GM06990 (cell line): Measurements from ENCODE around the gene STK10.
A peak's percentile ranks its signal among the peaks of the same experiment; 100 is the strongest.

Source experiments
- DNase-seq: peaks from one replicate; pipeline ENCODE4 v3.0.0-alpha.2; 2011; ENCODE audit not compliant: insufficient read length; ENCODE audit errors: extremely low read depth
- H3K27me3 ChIP-seq: replicated peaks from 2 replicates; pipeline ENCODE4 v1.6.0; 2011; ENCODE audit warnings: low read length; ENCODE audit not compliant: control insufficient read depth, insufficient read depth
- H3K36me3 ChIP-seq: 2 replicates; pipeline ENCODE4 v1.5.1; 2011; ENCODE audit warnings: low read length; ENCODE audit not compliant: control insufficient read depth, insufficient read depth
- H3K4me3 ChIP-seq: replicated peaks from 2 replicates; pipeline ENCODE4 v1.5.1; 2011; ENCODE audit warnings: low read depth, mild to moderate bottlenecking, control low read depth, low read length
- CTCF ChIP-seq: IDR thresholded peaks from 2 replicates; pipeline ENCODE4 v1.5.1; 2011; ENCODE audit warnings: low read length, control low read depth, mild to moderate bottlenecking, inconsistent platforms; ENCODE audit not compliant: insufficient read depth, poor library complexity, severe bottlenecking

STK10 gene

GRCh38 chr5:172111852-172112225 is 76.2 kb downstream of the STK10 start:
- no peaks in the 10 kb centered on the region for H3K27me3 ChIP-seq
- no peak for DNase-seq
- H3K4me3 ChIP-seq: peak overlapping the region; percentile 25; the same call in 1 of the 2 replicates
- TF ChIP-seq CTCF: no peak
- peaks cover 17% of the 10 kb centered on the region for H3K36me3 ChIP-seq

GRCh38 chr5:172110921-172111851 is 76.8 kb downstream of the STK10 start:
- Histone ChIP-seq H3K4me3 (peak overlapping the region; percentile 43), H3K27me3 (no peaks in the 10 kb centered on the region), H3K36me3 (peaks cover 22% of the 10 kb centered on the region)
- TF ChIP-seq CTCF: no peak
- DNase-seq: peak; percentile 86

GRCh38 chr5:172110260-172110815 is 77.7 kb downstream of the STK10 start:
- no peak for TF ChIP-seq CTCF
- H3K36me3 ChIP-seq: peaks cover 22% of the 10 kb centered on the region
- no peaks in the 10 kb centered on the region for H3K27me3 ChIP-seq
- DNase-seq: no peak
- H3K4me3 ChIP-seq: no peak overlapping the region

GRCh38 chr5:172109749-172110148 is 78.3 kb downstream of the STK10 start:
- TF ChIP-seq CTCF: no peak
- DNase-seq: no peak

GRCh38 chr5:172107571-172107970 is 80.5 kb downstream of the STK10 start:
- no peak for TF ChIP-seq CTCF
- Histone ChIP-seq H3K4me3 (no peak overlapping the region), H3K36me3 (peaks cover 40% of the 10 kb centered on the region), H3K27me3 (no peaks in the 10 kb centered on the region)
- DNase-seq: no peak

More at GRCh38 chr5:172109749-172110148, 78.3 kb downstream of the STK10 start:
- Histone ChIP-seq H3K27me3 (no peaks in the 10 kb centered on the region), H3K36me3 (peaks cover 22% of the 10 kb centered on the region), H3K4me3 (no peak overlapping the region)
